Neural cell (in vitro differentiated cells): ENCODE measurements around the gene LDLRAD4.

Source experiments
- EP300 ChIP-seq: fragments of 450-650 bp; conservative IDR thresholded peaks from 2 replicates; pipeline ENCODE4 v1.6.1; 2014; ENCODE audit warnings: antibody characterized with exemption, mild to moderate bottlenecking, moderate library complexity; ENCODE audit not compliant: poor library complexity, severe bottlenecking
- RAD21 ChIP-seq: fragments of 450-650 bp; conservative IDR thresholded peaks from 2 replicates; pipeline ENCODE4 v1.6.1; 2014; ENCODE audit warnings: antibody characterized with exemption, mild to moderate bottlenecking, moderate library complexity
- TF ChIP-seq, protein P1 (sequence below): fragments of 450-650 bp; IDR thresholded peaks from 2 replicates; pipeline ENCODE4 v1.5.1; 2014; ENCODE audit warnings: antibody characterized with exemption, mild to moderate bottlenecking, moderate library complexity; ENCODE audit not compliant: poor library complexity, severe bottlenecking

DNA sequence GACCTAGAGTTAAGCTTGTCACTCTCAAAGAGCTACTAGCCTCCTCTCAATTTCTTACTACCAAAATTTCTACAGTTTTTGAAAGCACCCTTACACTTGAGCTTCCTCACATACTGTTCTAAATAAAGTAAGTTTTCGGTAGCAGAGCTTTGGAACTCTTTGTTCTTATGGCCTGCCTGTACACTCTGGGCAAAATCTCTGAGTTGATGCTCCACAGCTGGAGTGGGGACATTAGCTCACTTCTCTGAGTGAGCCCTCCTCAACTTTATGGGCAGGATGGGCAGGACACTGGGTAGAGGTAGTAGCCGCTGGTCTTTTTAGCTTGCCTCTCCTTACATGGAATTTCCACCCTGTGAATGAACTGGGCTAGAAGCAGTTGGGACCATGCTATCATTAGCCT lies 380.0 kb downstream of the LDLRAD4 start:
- no peak for TF ChIP-seq EP300
- no peak for TF ChIP-seq RAD21
- TF ChIP-seq, protein P1, sequence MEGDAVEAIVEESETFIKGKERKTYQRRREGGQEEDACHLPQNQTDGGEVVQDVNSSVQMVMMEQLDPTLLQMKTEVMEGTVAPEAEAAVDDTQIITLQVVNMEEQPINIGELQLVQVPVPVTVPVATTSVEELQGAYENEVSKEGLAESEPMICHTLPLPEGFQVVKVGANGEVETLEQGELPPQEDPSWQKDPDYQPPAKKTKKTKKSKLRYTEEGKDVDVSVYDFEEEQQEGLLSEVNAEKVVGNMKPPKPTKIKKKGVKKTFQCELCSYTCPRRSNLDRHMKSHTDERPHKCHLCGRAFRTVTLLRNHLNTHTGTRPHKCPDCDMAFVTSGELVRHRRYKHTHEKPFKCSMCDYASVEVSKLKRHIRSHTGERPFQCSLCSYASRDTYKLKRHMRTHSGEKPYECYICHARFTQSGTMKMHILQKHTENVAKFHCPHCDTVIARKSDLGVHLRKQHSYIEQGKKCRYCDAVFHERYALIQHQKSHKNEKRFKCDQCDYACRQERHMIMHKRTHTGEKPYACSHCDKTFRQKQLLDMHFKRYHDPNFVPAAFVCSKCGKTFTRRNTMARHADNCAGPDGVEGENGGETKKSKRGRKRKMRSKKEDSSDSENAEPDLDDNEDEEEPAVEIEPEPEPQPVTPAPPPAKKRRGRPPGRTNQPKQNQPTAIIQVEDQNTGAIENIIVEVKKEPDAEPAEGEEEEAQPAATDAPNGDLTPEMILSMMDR, result no peak
